DMS153 treated with DMSO at 0.1 percent for 48 hours (cell line): ENCODE results near the gene IGSF9B.

ENCODE experiments used
- DNase-seq: peaks from one replicate; lab custom pipeline; 2025; ENCODE audit not compliant: unreplicated experiment; lab: John Stamatoyannopoulos, UW

IGSF9B gene

GRCh38 chr11:133860151-133860550, 96.6 kb downstream of the IGSF9B start:
- DNase-seq = no peak
